Parathyroid adenoma (tissue), 2 donors: ENCODE data around the gene MAJIN.

Experiments used
- H2AFZ ChIP-seq: fragments of 300-600 bp; sonication (generic); one replicate; pipeline ENCODE4 v1.7.0; 2017; ENCODE audit warnings: antibody characterized with exemption, mild to moderate bottlenecking
- H3K27ac ChIP-seq: fragments of 300-600 bp; sonication (generic); one replicate; pipeline ENCODE4 v1.7.0; 2017
- H3K27me3 ChIP-seq: fragments of 300-600 bp; sonication (generic); one replicate; pipeline ENCODE4 v1.7.0; 2017; ENCODE audit warnings: low read length; ENCODE audit not compliant: control insufficient read depth, insufficient read depth
- H3K36me3 ChIP-seq: fragments of 300-600 bp; sonication (generic); one replicate; pipeline ENCODE4 v1.7.0; 2017; ENCODE audit warnings: low read length; ENCODE audit not compliant: control insufficient read depth, insufficient read depth
- H3K4me1 ChIP-seq: fragments of 300-600 bp; sonication (generic); one replicate; pipeline ENCODE4 v1.7.0; 2017; ENCODE audit warnings: control low read depth
- H3K4me2 ChIP-seq: fragments of 300-600 bp; sonication (generic); one replicate; pipeline ENCODE4 v1.7.0; 2017; ENCODE audit warnings: low read length
- H3K4me3 ChIP-seq: fragments of 300-600 bp; sonication (generic); one replicate; pipeline ENCODE4 v1.7.0; 2017; ENCODE audit warnings: low read depth, low read length
- H3K79me2 ChIP-seq: fragments of 300-600 bp; sonication (generic); one replicate; pipeline ENCODE4 v1.7.0; 2017; ENCODE audit warnings: control low read depth
- H3K9ac ChIP-seq: fragments of 300-600 bp; sonication (generic); one replicate; pipeline ENCODE4 v1.7.0; 2017; ENCODE audit warnings: mild to moderate bottlenecking
- H3K9me3 ChIP-seq: fragments of 300-600 bp; sonication (generic); one replicate; pipeline ENCODE4 v1.7.0; 2017; ENCODE audit warnings: low read length; ENCODE audit not compliant: control insufficient read depth
- CTCF ChIP-seq: fragments of 300-600 bp; sonication (generic); IDR thresholded peaks from one replicate; pipeline ENCODE4 v1.7.0; 2017; ENCODE audit warnings: antibody characterized with exemption, mild to moderate bottlenecking
- donor health status: primary hyperparathyroidism.

Gene MAJIN

GRCh38 chr11:64925536-64926436, 46.1 kb downstream of the MAJIN start:
- H3K27ac ChIP-seq, result no peak overlapping the region
- peaks cover 2% of the 10 kb centered on the region for H3K4me1 ChIP-seq
- no peak overlapping the region for H2AFZ ChIP-seq
- no peaks in the 10 kb centered on the region for H3K9me3 ChIP-seq
- peak overlapping the region; percentile 80 for H3K4me3 ChIP-seq
- H3K27me3 ChIP-seq, result no peaks in the 10 kb centered on the region
- peak overlapping the region; percentile 96 for H3K4me2 ChIP-seq
- H3K9ac ChIP-seq, result no peak overlapping the region
- TF ChIP-seq CTCF, result no peak
- H3K36me3 ChIP-seq, result no peaks in the 10 kb centered on the region
- H3K79me2 ChIP-seq, result no peaks in the 10 kb centered on the region

GRCh38 chr11:64924910-64925284, 47.0 kb downstream of the MAJIN start:
- H3K27ac ChIP-seq, result no peak overlapping the region
- no peaks in the 10 kb centered on the region for H3K9me3 ChIP-seq
- peak overlapping the region; percentile 80 for H3K4me3 ChIP-seq
- no peaks in the 10 kb centered on the region for H3K27me3 ChIP-seq
- TF ChIP-seq CTCF, result no peak
- peak overlapping the region; percentile 89 for H2AFZ ChIP-seq
- H3K36me3 ChIP-seq, result no peaks in the 10 kb centered on the region
- peak overlapping the region; percentile 96 for H3K4me2 ChIP-seq
- no peaks in the 10 kb centered on the region for H3K79me2 ChIP-seq
- H3K9ac ChIP-seq, result peak overlapping the region; percentile 53
- peaks cover 2% of the 10 kb centered on the region for H3K4me1 ChIP-seq

GRCh38 chr11:64923944-64924909, 47.7 kb downstream of the MAJIN start, which contains the start of gene PPP2R5B:
Gene PPP2R5B (plus strand): TSS chr11:64924689. CDS start chr11:64925735, 1,046 bp downstream.
- peak within 1 kb of the TSS; percentile 96 for H3K4me2 ChIP-seq
- no peaks in the 10 kb centered on the region for H3K79me2 ChIP-seq
- TF ChIP-seq CTCF, result no peak
- no peaks in the 10 kb centered on the region for H3K36me3 ChIP-seq
- H3K27me3 ChIP-seq, result no peaks in the 10 kb centered on the region
- peaks cover 2% of the 10 kb centered on the region for H3K4me1 ChIP-seq
- peak within 1 kb of the TSS; percentile 53 for H3K9ac ChIP-seq
- H3K4me3 ChIP-seq, result peak within 1 kb of the TSS; percentile 80
- H2AFZ ChIP-seq, result peak within 1 kb of the TSS; percentile 89
- no peaks in the 10 kb centered on the region for H3K9me3 ChIP-seq
- H3K27ac ChIP-seq, result peak within 1 kb of the TSS; percentile 85

GRCh38 chr11:64923151-64923661, 48.7 kb downstream of the MAJIN start:
- H3K36me3 ChIP-seq, result no peaks in the 10 kb centered on the region
- no peaks in the 10 kb centered on the region for H3K27me3 ChIP-seq
- no peak overlapping the region for H3K9ac ChIP-seq
- no peak overlapping the region for H3K4me3 ChIP-seq
- H3K27ac ChIP-seq, result no peak overlapping the region
- no peaks in the 10 kb centered on the region for H3K79me2 ChIP-seq
- H2AFZ ChIP-seq, result no peak overlapping the region
- H3K9me3 ChIP-seq, result no peaks in the 10 kb centered on the region
- peaks cover 2% of the 10 kb centered on the region for H3K4me1 ChIP-seq
- no peak for TF ChIP-seq CTCF
- no peak overlapping the region for H3K4me2 ChIP-seq
